PC-3 (cell line): ENCODE measurements around the gene LSMEM2. TPM values are rescaled to one million over a fixed set of nuclear protein-coding genes. Genes with fewer than 3 reads are reported as not detected.

ENCODE experiments used
- ATAC-seq: fragments of 200-7000 bp; cut with Tn5 transposase; 2 replicates; pipeline ENCODE4 v1.9.1; 2020; ENCODE audit warnings: mild to moderate bottlenecking, moderate library complexity
- BruUV-seq: library from RNA; stranded (reverse); fragments of 400-500 nt; replicated peaks from 2 replicates; lab custom pipeline; 2021; lab: Mats Ljungman, UMichigan
- CTCF ChIA-PET: fragments of 300-600 bp; sonication (Branson Sonifier 250); formaldehyde crosslinking; loops from one replicate; lab custom pipeline; 2022; ENCODE audit warnings: antibody characterized with exemption; lab: Charles Lee
- POLR2A ChIA-PET: fragments of 300-600 bp; sonication (Branson Sonifier 250); formaldehyde crosslinking; loops from one replicate; lab custom pipeline; 2022; ENCODE audit warnings: antibody characterized with exemption; ENCODE audit not compliant: unreplicated experiment; lab: Charles Lee
- DNase-seq: peaks from one replicate; pipeline ENCODE4 v3.0.0-alpha.2; 2015
- H2AFZ ChIP-seq: fragments of 300-600 bp; sonication (generic); 2 replicates; pipeline ENCODE4 v1.6.0; 2016; ENCODE audit warnings: antibody characterized with exemption, low read length
- H3F3A ChIP-seq: fragments of 300-600 bp; sonication (generic); one replicate; pipeline ENCODE4 v1.6.0; 2017; ENCODE audit warnings: antibody characterized with exemption, low read length, control low read depth, mild to moderate bottlenecking; ENCODE audit not compliant: unreplicated experiment
- H3K27ac ChIP-seq: fragments of 300-600 bp; sonication (generic); 2 replicates; pipeline ENCODE4 v1.5.1; 2016; ENCODE audit warnings: mild to moderate bottlenecking, low read length
- H3K27me3 ChIP-seq: fragments of 300-600 bp; sonication (generic); 2 replicates; pipeline ENCODE4 v1.6.1; 2016; ENCODE audit warnings: low read length, mixed read lengths
- H3K36me3 ChIP-seq: fragments of 300-600 bp; sonication (generic); 2 replicates; pipeline ENCODE4 v1.6.1; 2016; ENCODE audit warnings: low read depth, mixed run types, low read length, mixed read lengths
- H3K4me1 ChIP-seq: fragments of 300-600 bp; sonication (generic); 2 replicates; pipeline ENCODE4 v1.5.1; 2016; ENCODE audit warnings: low read length; ENCODE audit not compliant: insufficient read depth
- H3K4me2 ChIP-seq: fragments of 300-600 bp; sonication (generic); 2 replicates; pipeline ENCODE4 v1.6.0; 2016; ENCODE audit warnings: low read length
- H3K4me3 ChIP-seq: fragments of 300-600 bp; sonication (generic); 2 replicates; pipeline ENCODE4 v1.5.1; 2016; ENCODE audit warnings: mild to moderate bottlenecking, low read length, mixed read lengths
- H3K79me2 ChIP-seq: fragments of 300-600 bp; sonication (generic); 2 replicates; pipeline ENCODE4 v1.6.1; 2017; ENCODE audit warnings: low read length, mixed read lengths
- H3K9ac ChIP-seq: fragments of 300-600 bp; sonication (generic); 2 replicates; pipeline ENCODE4 v1.6.0; 2016; ENCODE audit warnings: mild to moderate bottlenecking, low read length
- H3K9me2 ChIP-seq: fragments of 300-600 bp; sonication (generic); replicated peaks from 2 replicates; pipeline ENCODE4 v1.6.1; 2016; ENCODE audit warnings: mixed run types, low read length, mixed read lengths
- H3K9me3 ChIP-seq: fragments of 300-600 bp; sonication (generic); 2 replicates; pipeline ENCODE4 v1.6.1; 2016; ENCODE audit warnings: low read length, mixed read lengths
- H4K20me1 ChIP-seq: fragments of 300-600 bp; sonication (generic); 2 replicates; pipeline ENCODE4 v1.6.1; 2016; ENCODE audit warnings: low read length, mixed read lengths
- CTCF ChIP-seq: fragments of 300-600 bp; sonication (generic); conservative IDR thresholded peaks from 2 replicates; pipeline ENCODE4 v1.5.1; 2017; ENCODE audit warnings: antibody characterized with exemption, low read depth, mild to moderate bottlenecking, low read length
- EZH2 ChIP-seq: fragments of 300-600 bp; sonication (generic); IDR thresholded peaks from one replicate; pipeline ENCODE4 v1.6.1; 2017; ENCODE audit warnings: antibody characterized with exemption, mild to moderate bottlenecking, low read length; ENCODE audit not compliant: unreplicated experiment
- EZH2phosphoT487 ChIP-seq: fragments of 300-600 bp; sonication (generic); IDR thresholded peaks from 2 replicates; pipeline ENCODE4 v1.6.1; 2018; ENCODE audit warnings: mild to moderate bottlenecking, antibody characterized with exemption, low read length, borderline replicate concordance
- intact Hi-C: fragments of 100-400 bp; cut with micrococcal nuclease; formaldehyde crosslinking; loops from 2 replicates; pipeline ENCODE4 v1.9.0; 2023
- total RNA-seq: library from RNA; depleted of rRNA; stranded (reverse); fragments of >200 nt; gene quantifications from 2 replicates; pipeline ENCODE4 v1.2.3, GENCODE V29; 2014

LSMEM2 gene
- total RNA-seq, 1 experiment from 2014 or later, result not detected

- H3K36me3 ChIP-seq, result peaks cover 6% of the 10 kb centered on the region
- peaks cover 30% of the 10 kb centered on the region for H3K79me2 ChIP-seq
- peak overlapping the region; percentile 86 for H3K27ac ChIP-seq
- intact Hi-C loops, result loop anchor here (1.0 to 5.0 kb wide), 2 partner anchors 22 to 124 kb away; partner anchors contain the start of genes HYAL3 and NAA80
- H3K4me1 ChIP-seq, result peaks cover 47% of the 10 kb centered on the region
- H4K20me1 ChIP-seq, result no peaks in the 10 kb centered on the region
- no peaks in the 10 kb centered on the region for H3K9me2 ChIP-seq
- H3K27me3 ChIP-seq, result no peaks in the 10 kb centered on the region
- TF ChIP-seq CTCF (no peak), EZH2phosphoT487 (no peak), EZH2 (no peak)
- H2AFZ ChIP-seq, result peak overlapping the region; percentile 92
- CTCF ChIA-PET, result interaction anchor here (0.6 to 1.0 kb wide), 9 partner anchors 15 to 1361 kb away, joined by 4 to 10 read pairs (median 6); partner anchors contain the start of genes HYAL3 and NAA80
- no TSS peak for BruUV-seq
- H3K4me3 ChIP-seq, result peak overlapping the region; percentile 97
- DNase-seq (peak; percentile 78), ATAC-seq (peak; percentile 35)
- no peaks in the 10 kb centered on the region for H3K9me3 ChIP-seq
- peak overlapping the region; percentile 93 for H3K9ac ChIP-seq
- peaks cover 13% of the 10 kb centered on the region for H3F3A ChIP-seq
- peak overlapping the region; percentile 99 for H3K4me2 ChIP-seq
- POLR2A ChIA-PET, result no interaction called here
Observed at GRCh38 chr3:50320853-50321335, 42.0 kb downstream of the LSMEM2 start.

GRCh38 chr3:50321336-50322114, 42.6 kb downstream of the LSMEM2 start:
- peak; percentile 66 for ATAC-seq

More at GRCh38 chr3:50321336-50322114, 42.6 kb downstream of the LSMEM2 start:
- H3K9me2 ChIP-seq, result no peaks in the 10 kb centered on the region
- H3K36me3 ChIP-seq, result peaks cover 6% of the 10 kb centered on the region
- H3K9me3 ChIP-seq, result no peaks in the 10 kb centered on the region
- H3K9ac ChIP-seq, result peak overlapping the region; percentile 93
- H3K4me3 ChIP-seq, result peak overlapping the region; percentile 97
- H3K27me3 ChIP-seq, result no peaks in the 10 kb centered on the region
- intact Hi-C loops, result loop anchor here (1.0 to 5.0 kb wide), 2 partner anchors 22 to 124 kb away; partner anchors contain the start of genes HYAL3 and NAA80
- H4K20me1 ChIP-seq, result no peaks in the 10 kb centered on the region
- H3F3A ChIP-seq, result peaks cover 13% of the 10 kb centered on the region
- CTCF ChIA-PET, result interaction anchor here (0.6 to 1.0 kb wide), 9 partner anchors 15 to 1361 kb away, joined by 4 to 10 read pairs (median 6); partner anchors contain the start of genes HYAL3 and NAA80
- BruUV-seq, result TSS peak; percentile 12
- H3K27ac ChIP-seq, result peak overlapping the region; percentile 86
- TF ChIP-seq EZH2phosphoT487 (no peak), EZH2 (no peak), CTCF (peak; percentile 70)
- POLR2A ChIA-PET, result no interaction called here
- DNase-seq, result peak; percentile 89
- H3K79me2 ChIP-seq, result peaks cover 34% of the 10 kb centered on the region
- H2AFZ ChIP-seq, result peak overlapping the region; percentile 92
- peaks cover 41% of the 10 kb centered on the region for H3K4me1 ChIP-seq
- peak overlapping the region; percentile 99 for H3K4me2 ChIP-seq
